ENCODE data around the gene LDLRAP1. TPM values are rescaled to one million over a fixed set of nuclear protein-coding genes. Genes with fewer than 3 reads are reported as not detected.

Gene LDLRAP1
- total and polyA plus RNA-seq, 3 donors from 2014 or later, result 11.7 to 19.8 (median 16.6) TPM

GRCh38 chr1:25527946-25528595, 15.3 kb upstream of the LDLRAP1 start:
- no peaks in the 10 kb centered on the region for H3K27me3 ChIP-seq
- H3K27ac ChIP-seq, result no peak overlapping the region
- H3K4me1 ChIP-seq, result no peaks in the 10 kb centered on the region
- intact Hi-C loops (cut with DNase I; ENCODE audit: low total_unique reads), result loop anchor here (10.0 kb wide), 1 partner anchor 257 kb away; no protein-coding TSS in a partner anchor
- TF ChIP-seq CTCF (IDR thresholded peaks at IDR 0.05), result no peak
- TF ChIP-seq POLR2A (IDR thresholded peaks at IDR 0.05), result no peak
- H3K4me3 ChIP-seq, result no peak overlapping the region
- no peaks in the 10 kb centered on the region for H3K36me3 ChIP-seq (ENCODE audit: low read depth, missing control alignments)
- no peaks in the 10 kb centered on the region for H3K9me3 ChIP-seq
- WGBS, 2 donors, result 94% methylated on average over 12 to 21 of the region's 21 CpGs
- no peak for DNase-seq

- no peak for DNase-seq
- no peak overlapping the region for H3K27ac ChIP-seq
- H3K4me1 ChIP-seq, result no peaks in the 10 kb centered on the region
- H3K9me3 ChIP-seq, result no peaks in the 10 kb centered on the region
- no peak overlapping the region for H3K4me3 ChIP-seq
- no peaks in the 10 kb centered on the region for H3K36me3 ChIP-seq (ENCODE audit: low read depth, missing control alignments)
- TF ChIP-seq POLR2A (IDR thresholded peaks at IDR 0.05), result no peak
- no peak for TF ChIP-seq CTCF (IDR thresholded peaks at IDR 0.05)
- no peaks in the 10 kb centered on the region for H3K27me3 ChIP-seq
- intact Hi-C loops (cut with DNase I; ENCODE audit: low total_unique reads), result loop anchor here (10.0 kb wide), 1 partner anchor 256 kb away; no protein-coding TSS in a partner anchor
- 91 to 93% methylated on average over 2 to 7 of the region's 7 CpGs for WGBS, 2 donors
These were observed 14.4 kb upstream of the LDLRAP1 start for GRCh38 chr1:25528881-25529517.

- no peak overlapping the region for H3K27ac ChIP-seq
- TF ChIP-seq CTCF (IDR thresholded peaks at IDR 0.05) (no peak), POLR2A (IDR thresholded peaks at IDR 0.05) (no peak)
- no peak for DNase-seq
- no peaks in the 10 kb centered on the region for H3K9me3 ChIP-seq
- H3K4me3 ChIP-seq, result no peak overlapping the region
- H3K27me3 ChIP-seq, result no peaks in the 10 kb centered on the region
- H3K36me3 ChIP-seq (ENCODE audit: low read depth, missing control alignments), result no peaks in the 10 kb centered on the region
- 89 to 97% methylated on average over 14 to 18 of the region's 18 CpGs for WGBS, 2 donors
- intact Hi-C loops (cut with DNase I; ENCODE audit: low total_unique reads), result loop anchor here (10.0 kb wide), 1 partner anchor 255 kb away; no protein-coding TSS in a partner anchor
- no peaks in the 10 kb centered on the region for H3K4me1 ChIP-seq
These were observed 13.8 kb upstream of the LDLRAP1 start for GRCh38 chr1:25529518-25530185.

DNA sequence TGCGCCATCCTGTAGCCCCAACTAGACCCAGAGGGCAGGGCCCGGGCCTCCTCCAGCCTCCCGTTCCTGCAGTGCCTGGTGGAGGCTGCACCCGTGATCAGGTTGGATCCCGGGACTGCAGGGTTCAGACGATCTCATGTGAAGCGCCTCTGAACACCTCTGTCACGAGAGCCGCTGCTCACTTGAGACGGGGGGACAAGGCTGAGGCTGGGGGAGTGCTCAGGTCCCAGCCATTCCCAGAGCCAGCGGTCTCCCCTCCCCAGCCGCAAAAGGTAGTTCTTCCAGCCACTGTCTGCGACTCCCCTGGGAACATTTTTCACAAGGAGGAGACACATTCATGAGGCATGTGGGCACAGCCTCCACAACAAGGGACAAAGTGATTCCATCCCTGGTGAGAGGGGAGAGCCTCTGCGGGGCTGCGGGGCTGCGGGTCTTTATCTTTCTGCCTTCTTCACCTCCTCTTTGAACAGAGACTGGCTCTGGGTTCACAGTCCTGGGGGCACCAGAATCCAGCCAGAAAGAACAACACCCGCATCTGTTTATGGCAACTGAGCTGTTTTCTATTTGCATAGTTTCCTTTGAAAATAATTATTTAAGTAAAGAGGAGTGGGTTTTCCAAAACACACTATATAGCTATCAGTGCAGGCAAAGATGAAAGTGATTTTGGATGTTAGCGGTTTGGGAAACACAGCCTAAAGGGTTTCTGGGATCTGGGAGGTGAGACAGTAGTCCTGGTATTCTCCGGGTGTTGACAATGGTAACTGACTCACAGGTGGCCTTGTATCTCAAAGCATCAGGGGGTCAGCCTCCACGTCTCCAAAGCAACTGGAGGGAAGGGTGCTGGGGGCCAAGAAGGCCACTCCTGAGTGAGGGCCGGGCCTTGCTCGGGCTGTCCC, 13.0 kb upstream of the LDLRAP1 start:
- H3K27me3 ChIP-seq, result no peaks in the 10 kb centered on the region
- WGBS, 2 donors, result 86 to 90% methylated on average over 14 to 22 of the region's 22 CpGs
- no peak overlapping the region for H3K27ac ChIP-seq
- H3K4me1 ChIP-seq, result no peaks in the 10 kb centered on the region
- TF ChIP-seq CTCF (IDR thresholded peaks at IDR 0.05) (no peak), POLR2A (IDR thresholded peaks at IDR 0.05) (no peak)
- intact Hi-C loops (cut with DNase I; ENCODE audit: low total_unique reads), result no loop called here
- H3K4me3 ChIP-seq, result no peak overlapping the region
- H3K9me3 ChIP-seq, result no peaks in the 10 kb centered on the region
- DNase-seq, result no peak
- H3K36me3 ChIP-seq (ENCODE audit: low read depth, missing control alignments), result no peaks in the 10 kb centered on the region
